SH-SY5Y (cell line): ENCODE results near the gene ZNF148.

ENCODE experiments used
- GATA2 ChIP-seq: IDR thresholded peaks from 2 replicates; pipeline ENCODE4 v1.6.1; 2011; ENCODE audit warnings: mild to moderate bottlenecking, low read depth, low read length
- GATA3 ChIP-seq: IDR thresholded peaks from 2 replicates; pipeline ENCODE4 v1.6.1; 2011; ENCODE audit warnings: low read depth, mild to moderate bottlenecking, low read length, moderate library complexity

The ZNF148 gene

DNA sequence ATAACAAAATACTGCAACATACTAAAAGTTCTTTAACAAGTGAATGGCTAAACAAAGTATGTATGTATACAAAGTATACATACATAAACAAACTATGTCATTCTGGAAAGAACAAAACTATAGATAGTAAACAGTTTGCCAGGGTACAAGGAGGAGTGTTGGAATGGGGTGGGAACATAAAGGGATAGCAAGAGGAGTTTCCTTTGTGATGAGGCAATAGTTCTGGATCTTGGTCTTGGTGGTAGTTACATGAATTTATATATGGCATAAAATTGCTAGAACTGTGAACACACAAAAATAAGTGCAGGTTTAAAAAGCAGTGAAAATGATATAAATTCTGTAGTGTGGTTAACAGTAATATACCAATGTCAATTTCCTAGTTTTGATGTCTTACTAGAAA is 22.0 kb downstream of the ZNF148 start:
- TF ChIP-seq GATA2 (no peak), GATA3 (no peak)

- TF ChIP-seq GATA3 = no peak
- no peak for TF ChIP-seq GATA2
These were observed 23.2 kb downstream of the ZNF148 start for GRCh38 chr3:125351814-125352456.

GRCh38 chr3:125351152-125351551 is 24.0 kb downstream of the ZNF148 start:
- TF ChIP-seq GATA3 (no peak), GATA2 (no peak)

- TF ChIP-seq GATA3 (no peak), GATA2 (no peak)
These were observed 24.5 kb downstream of the ZNF148 start for GRCh38 chr3:125350597-125350996.

DNA sequence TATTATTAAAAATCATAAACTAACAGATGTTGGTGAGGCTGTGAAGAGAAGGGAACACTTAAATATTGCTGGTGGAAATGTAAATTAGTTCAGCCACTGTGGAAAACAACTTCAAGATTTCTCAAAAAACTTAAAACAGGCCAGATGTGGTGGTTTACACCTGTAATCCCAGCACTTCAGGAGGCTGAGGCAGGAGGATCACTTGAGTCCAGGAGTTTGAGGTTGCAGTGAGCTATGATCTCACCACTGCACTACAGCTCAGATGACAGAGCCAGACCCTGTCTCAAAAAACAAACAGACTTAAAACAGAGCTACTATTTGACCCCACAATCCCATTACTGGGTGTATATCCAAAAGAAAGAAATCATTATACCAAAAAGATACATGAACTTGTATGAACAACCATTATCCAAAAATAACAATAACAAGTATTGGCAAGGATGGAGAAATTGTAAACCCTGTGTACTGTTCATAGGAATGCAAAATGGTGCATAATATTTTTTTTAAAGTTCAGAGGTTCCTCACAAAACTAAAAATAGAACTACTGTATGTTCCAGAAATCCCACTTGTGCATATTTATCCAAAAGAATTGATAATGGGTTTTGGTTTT is 25.5 kb downstream of the ZNF148 start:
- TF ChIP-seq GATA3 (no peak), GATA2 (no peak)

DNA sequence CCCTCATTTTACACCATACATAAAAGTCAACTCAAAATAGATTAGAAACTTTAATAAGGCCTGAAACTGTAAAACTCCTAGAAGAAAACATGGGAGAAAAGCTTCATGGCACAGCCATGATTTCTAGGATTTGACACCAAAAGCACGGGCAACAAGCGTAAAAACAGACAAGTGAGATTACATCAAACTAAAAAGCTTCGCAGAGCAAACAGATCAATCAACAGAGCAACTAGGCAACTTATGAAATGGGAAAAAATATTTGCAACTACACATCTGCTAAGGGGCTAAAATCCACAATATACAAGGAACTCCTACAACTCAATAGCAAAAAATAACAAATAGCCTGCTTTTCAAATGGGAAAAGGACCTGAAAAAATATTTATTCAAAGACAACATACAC is 26.1 kb downstream of the ZNF148 start:
- no peak for TF ChIP-seq GATA2

GRCh38 chr3:125340121-125340520 is 35.0 kb downstream of the ZNF148 start:
- TF ChIP-seq GATA2 = no peak
- TF ChIP-seq GATA3 = no peak

GRCh38 chr3:125337506-125337905 is 37.6 kb downstream of the ZNF148 start:
- no peak for TF ChIP-seq GATA3
- no peak for TF ChIP-seq GATA2

DNA sequence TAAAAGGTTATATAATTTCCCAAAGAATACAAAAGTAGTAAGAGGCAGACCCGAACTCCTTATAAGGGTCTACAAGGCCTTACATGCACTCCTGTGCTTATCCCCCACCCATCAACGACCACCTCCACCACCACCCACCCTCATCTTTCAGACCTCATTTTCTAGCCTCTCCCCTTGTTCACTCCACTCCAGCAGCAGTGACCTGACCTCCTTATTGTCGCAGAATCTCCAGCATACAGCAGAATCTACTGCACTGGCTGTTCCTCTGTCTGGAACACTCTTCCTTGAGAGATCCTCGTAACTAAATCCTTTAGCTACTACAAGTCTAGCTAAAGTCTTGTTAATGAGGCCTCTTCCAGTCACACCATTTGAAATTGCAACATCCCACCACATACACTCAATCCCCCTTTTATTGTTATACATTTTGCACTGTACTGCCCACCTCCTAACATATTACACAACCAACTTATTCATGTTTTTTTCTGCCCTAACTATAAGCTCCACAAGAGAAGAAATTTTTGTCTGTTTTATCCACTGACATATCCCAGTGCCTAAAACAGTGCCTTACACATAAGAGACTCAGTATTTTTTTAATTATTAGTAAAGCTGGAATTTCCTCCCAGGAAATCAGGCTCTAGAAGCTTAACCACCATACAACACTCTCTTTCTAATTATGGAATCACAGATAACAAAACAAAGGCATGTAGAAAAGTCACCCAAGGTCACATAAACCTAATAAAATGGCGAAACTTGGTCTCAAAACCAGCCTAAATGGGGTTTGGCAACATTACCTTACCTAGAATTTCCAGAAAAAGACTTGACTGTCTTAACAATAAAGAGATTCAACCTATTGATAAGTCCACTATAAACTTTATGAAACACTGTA is 40.2 kb downstream of the ZNF148 start:
- TF ChIP-seq GATA2 (no peak), GATA3 (no peak)

- TF ChIP-seq GATA2 (no peak), GATA3 (no peak)
These were observed 42.6 kb downstream of the ZNF148 start for GRCh38 chr3:125332504-125332903.

GRCh38 chr3:125331243-125331642 is 43.9 kb downstream of the ZNF148 start:
- TF ChIP-seq GATA2 (no peak), GATA3 (no peak)

DNA sequence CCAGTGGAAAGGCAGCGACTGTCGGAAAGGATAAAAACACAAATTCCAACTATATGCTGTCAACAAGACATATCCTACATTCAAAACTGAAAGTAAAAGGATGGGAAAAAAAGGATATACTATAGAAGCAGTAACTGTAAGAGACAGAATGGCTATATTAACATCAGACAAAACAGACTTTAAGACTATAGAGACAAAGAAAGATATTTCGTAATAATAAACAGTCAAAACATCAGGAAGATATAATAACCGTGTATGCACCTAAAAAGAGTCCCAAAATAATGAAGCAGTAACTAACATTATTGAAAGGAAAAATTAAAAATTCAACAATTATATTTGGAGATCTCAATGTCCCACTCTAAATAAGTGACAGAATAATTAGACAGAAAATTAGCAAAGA is 48.2 kb downstream of the ZNF148 start:
- no peak for TF ChIP-seq GATA2
- no peak for TF ChIP-seq GATA3

DNA sequence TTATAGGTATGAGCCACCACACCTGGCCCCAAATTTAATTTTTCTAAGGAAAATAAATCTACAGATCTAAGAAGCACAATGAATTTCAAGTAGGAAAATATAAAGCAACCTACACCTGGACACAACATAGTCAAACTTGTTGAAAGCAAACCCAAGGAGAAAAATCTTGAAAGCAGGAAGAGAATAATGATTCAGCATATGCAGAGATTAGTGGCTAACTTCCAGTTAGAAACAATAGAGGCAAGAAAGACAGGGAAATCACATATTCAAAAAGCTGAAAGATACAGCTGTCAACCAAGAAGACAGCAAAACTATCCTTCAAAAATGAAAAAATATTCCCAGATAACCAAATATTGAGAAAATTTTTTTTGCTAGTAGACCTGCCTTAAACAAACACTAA is 49.4 kb downstream of the ZNF148 start:
- TF ChIP-seq GATA2 = no peak
- TF ChIP-seq GATA3 = no peak

- TF ChIP-seq GATA2 (no peak), GATA3 (no peak)
These were observed 50.8 kb downstream of the ZNF148 start for GRCh38 chr3:125324341-125324740.

DNA sequence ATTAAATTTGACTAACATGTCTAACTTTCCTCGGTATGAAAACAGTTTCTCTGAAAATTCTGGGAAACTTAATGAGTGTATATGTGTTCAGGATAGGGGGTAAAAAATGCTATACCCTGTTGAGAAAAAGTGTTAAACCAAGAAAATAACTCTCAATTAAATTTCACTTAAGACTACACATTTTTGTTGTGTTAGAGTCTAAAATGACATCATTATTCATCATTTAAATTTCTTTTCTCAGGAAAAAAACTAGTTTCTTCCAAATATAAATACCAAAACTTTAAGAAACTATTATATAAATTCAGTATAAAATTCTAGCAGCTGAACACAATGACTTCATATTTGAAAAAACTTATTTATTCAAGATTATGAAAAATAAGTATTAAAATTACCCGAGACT is 52.2 kb downstream of the ZNF148 start:
- TF ChIP-seq GATA3 = no peak
- no peak for TF ChIP-seq GATA2
